Measurements from ENCODE around the gene IQSEC1. TPM values are rescaled to one million over a fixed set of nuclear protein-coding genes. Genes with fewer than 3 reads are reported as not detected.

IQSEC1 gene
- total and polyA plus RNA-seq, 9 of the 15 experiments (the other 6 are each of a cell fraction or from before 2014, with no cell fraction given) = 0.56 to 39.0 (median 6.8) TPM

DNA sequence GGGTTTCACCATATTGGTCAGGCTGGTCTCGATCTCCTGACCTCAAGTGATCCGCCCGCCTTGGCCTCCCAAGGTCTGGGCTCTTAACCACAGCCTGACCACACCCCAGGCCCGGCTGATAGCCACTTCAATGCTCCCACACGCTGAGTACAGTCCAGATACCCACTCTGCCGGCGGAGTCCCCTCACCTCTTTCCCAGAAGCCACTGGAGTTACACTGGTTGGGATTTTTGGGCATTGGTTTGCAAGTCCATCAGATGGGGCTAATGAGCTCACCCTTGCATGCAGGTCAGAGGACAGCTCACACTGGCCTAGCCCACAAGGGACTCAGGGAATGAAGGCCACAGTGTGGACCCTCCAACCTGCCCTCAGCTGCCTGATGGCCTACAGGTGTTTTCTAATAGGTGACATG is 60.1 kb downstream of the IQSEC1 start (continued):
- no peak for TF ChIP-seq HINFP (tag; conservative IDR thresholded peaks at IDR 0.05; ENCODE audit: low read depth)
- TF ChIP-seq HNRNPUL1 (IDR thresholded peaks at IDR 0.05; ENCODE audit: low read length) = no peak
- TF ChIP-seq KDM4B (IDR thresholded peaks at IDR 0.05; ENCODE audit: borderline replicate concordance in 2 of 2, low read depth in 1 of 2) = no peak
- no peak for TF ChIP-seq PYGO2 (tag; IDR thresholded peaks at IDR 0.05)
- TF ChIP-seq, protein P1, sequence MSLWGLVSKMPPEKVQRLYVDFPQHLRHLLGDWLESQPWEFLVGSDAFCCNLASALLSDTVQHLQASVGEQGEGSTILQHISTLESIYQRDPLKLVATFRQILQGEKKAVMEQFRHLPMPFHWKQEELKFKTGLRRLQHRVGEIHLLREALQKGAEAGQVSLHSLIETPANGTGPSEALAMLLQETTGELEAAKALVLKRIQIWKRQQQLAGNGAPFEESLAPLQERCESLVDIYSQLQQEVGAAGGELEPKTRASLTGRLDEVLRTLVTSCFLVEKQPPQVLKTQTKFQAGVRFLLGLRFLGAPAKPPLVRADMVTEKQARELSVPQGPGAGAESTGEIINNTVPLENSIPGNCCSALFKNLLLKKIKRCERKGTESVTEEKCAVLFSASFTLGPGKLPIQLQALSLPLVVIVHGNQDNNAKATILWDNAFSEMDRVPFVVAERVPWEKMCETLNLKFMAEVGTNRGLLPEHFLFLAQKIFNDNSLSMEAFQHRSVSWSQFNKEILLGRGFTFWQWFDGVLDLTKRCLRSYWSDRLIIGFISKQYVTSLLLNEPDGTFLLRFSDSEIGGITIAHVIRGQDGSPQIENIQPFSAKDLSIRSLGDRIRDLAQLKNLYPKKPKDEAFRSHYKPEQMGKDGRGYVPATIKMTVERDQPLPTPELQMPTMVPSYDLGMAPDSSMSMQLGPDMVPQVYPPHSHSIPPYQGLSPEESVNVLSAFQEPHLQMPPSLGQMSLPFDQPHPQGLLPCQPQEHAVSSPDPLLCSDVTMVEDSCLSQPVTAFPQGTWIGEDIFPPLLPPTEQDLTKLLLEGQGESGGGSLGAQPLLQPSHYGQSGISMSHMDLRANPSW (CRISPR knock-in tag; IDR thresholded peaks at IDR 0.05) = no peak
- no peak for TF ChIP-seq FOXA3 (CRISPR knock-in tag; conservative IDR thresholded peaks at IDR 0.05 in 1 of 2, IDR thresholded peaks at IDR 0.05 in 1 of 2)
- TF ChIP-seq ZNF431 (CRISPR knock-in tag; IDR thresholded peaks at IDR 0.05) = no peak
- no peak for TF ChIP-seq UBTF (IDR thresholded peaks at IDR 0.05; ENCODE audit: borderline replicate concordance in 1 of 2, low read depth in 2 of 2, low read length in 2 of 2)
- TF ChIP-seq CTCFL (IDR thresholded peaks at IDR 0.05; ENCODE audit: borderline replicate concordance, insufficient read depth, low read depth, low read length, poor library complexity, severe bottlenecking) = no peak
- TF ChIP-seq DDX20 (tag; IDR thresholded peaks at IDR 0.05; ENCODE audit: low read depth) = no peak
- no peak for TF ChIP-seq MITF (IDR thresholded peaks at IDR 0.05)
- no peak for TF ChIP-seq TEAD2 (tag; IDR thresholded peaks at IDR 0.05)
- no peak for TF ChIP-seq ZNF184 (CRISPR knock-in tag; IDR thresholded peaks at IDR 0.05)
- TF ChIP-seq HMG20B (CRISPR knock-in tag; IDR thresholded peaks at IDR 0.05) = no peak
- TF ChIP-seq PREB (CRISPR knock-in tag; IDR thresholded peaks at IDR 0.05) = no peak
- no peak for TF ChIP-seq ZNF24 (IDR thresholded peaks at IDR 0.05)
- no peak for TF ChIP-seq ZNF507 (tag; conservative IDR thresholded peaks at IDR 0.05)
